Thymus (tissue), 11 donors: ENCODE results near the gene SMIM8. TPM values are rescaled to one million over a fixed set of nuclear protein-coding genes. Genes with fewer than 3 reads are reported as not detected.

Experiments used
- DNase-seq, 9 donors: peaks; one replicate each; pipeline ENCODE4 v3.0.0-alpha.2; 2013; ENCODE audit warnings: low spot score in 9 of 9, low read depth in 6 of 9, missing footprints in 1 of 9
- H3K27ac ChIP-seq, 2 donors: one replicate each; pipeline ENCODE4 v1.5.1; 2013; ENCODE audit warnings: control low read depth in 1 of 2, low read depth in 1 of 2, low read length in 1 of 2, mild to moderate bottlenecking in 1 of 2, moderate library complexity in 1 of 2
- H3K27me3 ChIP-seq, 2 donors: one replicate each; pipeline ENCODE4 v1.5.1; 2013; ENCODE audit warnings: low read length in 1 of 2; ENCODE audit not compliant: control insufficient read depth in 2 of 2, insufficient read depth in 1 of 2
- H3K36me3 ChIP-seq, 2 donors: one replicate each; pipeline ENCODE4 v1.5.1; 2013; ENCODE audit warnings: low read length in 1 of 2, mild to moderate bottlenecking in 1 of 2, moderate library complexity in 1 of 2; ENCODE audit not compliant: control insufficient read depth in 2 of 2, insufficient read depth in 2 of 2
- H3K4me1 ChIP-seq, 2 donors: one replicate each; pipeline ENCODE4 v1.5.1; 2013; ENCODE audit warnings: low read length in 2 of 2; ENCODE audit not compliant: control insufficient read depth in 2 of 2, insufficient read depth in 2 of 2
- H3K4me3 ChIP-seq, 2 donors: one replicate each; pipeline ENCODE4 v1.5.1; 2013; ENCODE audit warnings: low read length in 2 of 2, control low read depth in 1 of 2, mild to moderate bottlenecking in 1 of 2
- H3K9me3 ChIP-seq, 2 donors: one replicate each; pipeline ENCODE4 v1.5.1; 2013; ENCODE audit warnings: low read length in 1 of 2, mild to moderate bottlenecking in 1 of 2; ENCODE audit not compliant: control insufficient read depth in 2 of 2, insufficient read depth in 1 of 2
- WGBS: extraction: QIAGEN DNeasy Blood & Tissue Kit; methylation state at CpG from one replicate; pipeline ENCODE4 v1.1.7; 2013; 5-methylcytosine and 5-hydroxymethylcytosine counted together
- polyA plus RNA-seq: library from polyadenylated mRNA; stranded (reverse); fragments of 200-250 nt; gene quantifications from one replicate; pipeline ENCODE4 v1.2.3, GENCODE V29; 2013
- total RNA-seq: library from RNA; stranded (reverse); fragments of 120-200 nt; gene quantifications from one replicate; pipeline ENCODE4 v1.2.4, GENCODE V29; 2013
- donor health status: healthy.

SMIM8 gene
- total and polyA plus RNA-seq, 2 donors = 8.3 to 8.8 TPM

DNA sequence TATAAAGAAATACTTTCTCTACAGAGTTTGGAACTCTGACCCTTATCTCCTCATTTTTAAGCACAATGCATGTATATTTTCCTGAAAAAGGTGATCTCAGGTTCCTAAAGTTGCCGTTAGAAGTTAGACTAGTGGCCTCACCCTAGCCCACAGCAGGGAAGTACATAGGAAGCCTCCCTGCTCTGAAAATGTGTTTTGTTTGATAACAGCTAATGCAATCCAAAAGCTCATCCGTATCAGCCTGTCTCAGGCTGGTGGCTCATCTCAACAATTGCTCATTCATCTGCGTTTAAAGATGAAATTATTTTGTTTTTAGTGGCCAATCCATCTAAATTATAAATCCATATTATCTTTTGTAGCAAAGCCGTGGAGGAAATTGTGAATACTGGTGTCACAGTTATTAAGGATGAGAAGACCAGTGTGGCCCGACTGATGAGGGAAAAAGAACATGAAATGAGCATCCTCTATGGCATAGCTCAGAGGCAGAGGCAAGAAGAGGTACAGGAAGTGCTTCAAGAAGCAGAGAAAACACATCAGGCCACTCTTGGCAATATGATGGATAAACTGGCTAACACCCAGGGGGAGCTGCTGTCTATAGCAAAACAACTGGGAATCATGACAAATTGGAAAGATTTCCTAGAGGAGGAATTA is 42.3 kb downstream of the SMIM8 start:
- no peaks in the 10 kb centered on the region for H3K27me3 ChIP-seq
- no peaks in the 10 kb centered on the region for H3K4me1 ChIP-seq
- H3K27ac ChIP-seq = no peak overlapping the region
- no peaks in the 10 kb centered on the region for H3K36me3 ChIP-seq
- peaks cover 0 to 6% of the 10 kb centered on the region in 2 donors for H3K9me3 ChIP-seq
- WGBS = 95% methylated on average over 5 of the region's 5 CpGs
- DNase-seq = no peak
- H3K4me3 ChIP-seq = no peak overlapping the region

DNA sequence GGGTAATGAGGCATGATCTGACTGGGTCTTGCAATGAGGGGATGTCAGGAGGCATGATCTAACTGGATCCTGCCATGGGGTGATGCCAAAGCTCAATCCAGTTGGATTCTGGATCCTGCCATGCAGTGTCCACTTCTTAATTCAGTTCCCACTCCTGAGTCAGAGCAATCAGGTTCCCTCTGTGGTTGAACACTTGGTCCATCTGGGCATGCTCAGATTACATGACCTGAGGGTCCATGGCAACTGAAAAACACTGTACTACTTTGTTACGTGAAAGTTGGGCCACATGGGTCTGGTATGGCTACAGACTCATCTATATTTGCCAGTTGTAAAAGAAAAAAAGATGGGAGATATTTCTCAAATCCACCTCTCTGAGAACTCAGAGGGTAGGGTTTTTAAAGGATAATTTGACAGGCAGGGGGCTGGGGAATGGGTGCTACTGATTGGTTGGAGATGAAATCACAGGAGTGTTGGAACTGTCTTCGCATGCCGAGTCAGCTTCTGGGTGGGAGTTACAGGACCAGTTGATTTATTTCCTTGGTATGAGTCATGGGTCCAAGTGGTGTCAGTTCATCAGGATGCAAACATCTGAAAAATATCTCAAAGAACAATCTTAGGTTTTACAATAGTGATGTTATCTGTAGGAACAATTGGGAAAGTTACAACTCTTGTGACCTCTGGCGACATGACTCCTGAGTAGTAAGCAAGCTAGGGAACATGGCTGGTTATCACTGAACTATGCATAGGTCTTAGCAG is 43.9 kb downstream of the SMIM8 start:
- Histone ChIP-seq H3K9me3 (peaks cover 0 to 6% of the 10 kb centered on the region in 2 donors), H3K4me1 (no peaks in the 10 kb centered on the region), H3K4me3 (no peak overlapping the region), H3K27me3 (no peaks in the 10 kb centered on the region), H3K36me3 (no peaks in the 10 kb centered on the region), H3K27ac (no peak overlapping the region)
- DNase-seq = no peak
- WGBS = 95% methylated on average over 4 of the region's 4 CpGs

DNA sequence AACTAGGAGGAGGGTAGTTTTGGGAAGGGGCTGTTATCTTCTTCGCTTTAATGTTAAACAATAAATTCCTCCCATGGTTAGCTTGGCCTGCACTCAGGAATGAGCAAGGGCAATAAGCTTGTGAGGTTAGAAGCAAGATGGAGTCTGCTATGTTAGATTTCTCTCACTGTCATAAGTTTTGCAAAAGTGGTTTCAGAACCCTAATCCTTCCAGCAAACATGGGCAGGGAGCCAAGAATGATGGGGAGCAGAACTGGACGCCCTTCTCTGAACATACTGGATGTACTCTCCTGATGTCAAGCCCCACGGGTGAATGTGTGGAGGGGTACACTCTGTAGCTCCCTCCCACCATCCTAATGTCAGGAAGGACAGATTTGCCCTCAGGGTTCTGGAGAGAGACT is 44.5 kb downstream of the SMIM8 start:
- peaks cover 0 to 6% of the 10 kb centered on the region in 2 donors for H3K9me3 ChIP-seq
- H3K36me3 ChIP-seq = no peaks in the 10 kb centered on the region
- 92% methylated on average over 3 of the region's 3 CpGs for WGBS
- H3K27me3 ChIP-seq = no peaks in the 10 kb centered on the region
- H3K4me3 ChIP-seq = no peak overlapping the region
- no peak overlapping the region for H3K27ac ChIP-seq
- no peaks in the 10 kb centered on the region for H3K4me1 ChIP-seq
- DNase-seq = no peak

DNA sequence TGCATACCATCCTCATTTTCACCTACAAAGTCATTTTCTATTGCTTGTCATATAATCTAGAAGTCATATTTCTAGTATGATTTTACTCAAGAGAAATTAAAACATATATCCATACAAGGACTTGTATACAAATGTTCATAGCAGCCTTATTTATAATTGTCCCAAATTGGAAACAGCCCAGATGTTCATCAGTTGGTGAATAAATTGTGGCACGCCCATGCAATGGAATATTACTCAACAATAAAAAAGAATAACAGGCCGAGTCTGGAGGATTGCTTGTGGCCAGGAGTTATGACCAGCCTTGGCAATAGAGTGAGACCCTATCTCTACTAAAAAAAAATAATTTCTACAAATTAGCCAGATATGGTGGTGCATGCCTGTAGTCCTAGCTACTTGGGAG is 51.0 kb downstream of the SMIM8 start:
- no peaks in the 10 kb centered on the region for H3K36me3 ChIP-seq
- 98% methylated on average over 2 of the region's 2 CpGs for WGBS
- peaks cover 0 to 3% of the 10 kb centered on the region in 2 donors for H3K9me3 ChIP-seq
- H3K27ac ChIP-seq = no peak overlapping the region
- no peaks in the 10 kb centered on the region for H3K27me3 ChIP-seq
- H3K4me3 ChIP-seq = no peak overlapping the region
- DNase-seq = no peak
- H3K4me1 ChIP-seq = no peaks in the 10 kb centered on the region

DNA sequence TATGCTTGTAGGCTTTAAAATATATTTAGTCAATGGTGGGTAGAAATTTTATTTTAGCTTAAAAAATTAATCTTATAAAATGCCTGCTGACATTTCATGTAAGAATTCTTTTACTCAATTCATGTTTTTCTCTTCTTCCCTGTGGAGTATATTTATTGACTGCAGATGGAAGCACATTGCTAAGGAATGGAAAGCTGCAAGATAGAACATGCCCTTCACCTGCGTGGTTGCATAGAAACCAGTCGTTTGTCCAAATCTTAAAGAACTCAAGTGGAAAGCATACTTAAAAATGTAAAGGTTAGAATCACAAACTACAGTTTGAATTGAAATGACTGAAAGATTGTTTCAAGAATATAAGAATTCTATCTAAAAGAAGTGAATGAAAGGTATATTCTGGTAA is 52.9 kb downstream of the SMIM8 start:
- no peaks in the 10 kb centered on the region for H3K4me1 ChIP-seq
- H3K27ac ChIP-seq = no peak overlapping the region
- no peaks in the 10 kb centered on the region for H3K9me3 ChIP-seq
- WGBS = 94% methylated on average over 2 of the region's 2 CpGs
- H3K27me3 ChIP-seq = no peaks in the 10 kb centered on the region
- no peak for DNase-seq
- no peak overlapping the region for H3K4me3 ChIP-seq
- H3K36me3 ChIP-seq = no peaks in the 10 kb centered on the region

DNA sequence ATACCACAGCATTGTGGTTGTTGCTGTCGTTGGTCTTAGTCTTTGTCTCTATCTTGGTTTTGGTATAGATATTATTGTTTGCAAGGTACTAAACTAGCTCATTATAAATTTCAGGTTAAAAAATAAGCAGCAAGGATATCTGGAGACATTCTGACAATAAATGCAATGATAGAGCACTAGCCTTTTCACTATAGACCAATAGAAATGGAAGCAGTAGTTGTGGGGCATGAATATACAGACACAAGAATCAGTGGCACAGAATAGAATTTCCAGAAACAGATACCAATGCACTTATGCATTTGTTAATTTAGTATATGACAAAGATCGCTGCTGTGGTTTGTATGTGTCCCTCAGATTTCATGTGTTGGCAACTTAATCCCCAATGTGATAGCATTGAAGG is 54.3 kb downstream of the SMIM8 start:
- Histone ChIP-seq H3K27me3 (no peaks in the 10 kb centered on the region), H3K4me3 (no peak overlapping the region), H3K27ac (no peak overlapping the region), H3K9me3 (no peaks in the 10 kb centered on the region), H3K36me3 (no peaks in the 10 kb centered on the region), H3K4me1 (no peaks in the 10 kb centered on the region)
- DNase-seq = no peak
- 97% methylated on average over 2 of the region's 2 CpGs for WGBS

DNA sequence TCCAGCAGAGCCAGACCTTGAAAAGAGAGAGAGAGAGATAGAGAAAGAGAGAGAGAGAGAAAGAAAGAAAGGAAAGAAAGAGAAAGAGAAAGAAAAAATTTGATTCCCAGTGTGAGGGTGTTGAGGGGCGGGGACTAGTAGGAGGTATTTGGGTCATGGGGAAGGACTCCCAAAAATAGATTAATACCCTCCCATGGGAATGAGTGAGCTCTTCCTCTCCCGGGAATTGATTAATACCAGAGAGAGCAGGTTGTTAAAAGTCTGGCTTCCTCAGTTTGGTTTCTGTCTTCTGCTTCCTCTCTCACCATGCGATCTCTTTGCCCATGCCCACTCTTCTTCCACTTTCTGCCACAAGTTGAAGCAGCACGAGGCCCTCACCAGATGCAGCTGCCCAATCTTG is 56.6 kb downstream of the SMIM8 start:
- H3K9me3 ChIP-seq = no peaks in the 10 kb centered on the region
- H3K27ac ChIP-seq = no peak overlapping the region
- DNase-seq = no peak
- no peaks in the 10 kb centered on the region for H3K27me3 ChIP-seq
- no peaks in the 10 kb centered on the region for H3K36me3 ChIP-seq
- no peak overlapping the region for H3K4me3 ChIP-seq
- no peaks in the 10 kb centered on the region for H3K4me1 ChIP-seq
- 66% methylated on average over 4 of the region's 4 CpGs for WGBS

DNA sequence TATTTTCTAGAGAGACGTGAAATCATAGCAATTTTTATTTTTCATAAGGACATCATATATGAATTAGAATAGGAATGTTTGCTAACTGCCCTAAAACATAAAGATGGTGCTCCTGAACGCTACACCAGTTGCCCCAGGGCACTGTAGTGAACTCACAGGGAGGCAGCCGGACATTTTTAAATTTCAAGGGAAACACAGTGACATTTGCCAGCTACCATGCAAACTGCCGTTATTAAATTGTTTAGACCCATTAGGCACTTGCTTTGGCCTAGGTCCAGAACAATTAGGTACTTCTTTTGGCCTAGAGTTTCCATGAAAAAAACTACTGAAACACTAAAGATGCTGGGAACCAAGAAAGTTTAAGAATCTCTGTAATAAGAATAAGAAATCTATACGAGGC is 60.5 kb downstream of the SMIM8 start:
- H3K4me1 ChIP-seq = no peaks in the 10 kb centered on the region
- H3K4me3 ChIP-seq = no peak overlapping the region
- WGBS = 97% methylated on average over 5 of the region's 5 CpGs
- H3K27ac ChIP-seq = no peak overlapping the region
- DNase-seq = no peak
- no peaks in the 10 kb centered on the region for H3K9me3 ChIP-seq
- no peaks in the 10 kb centered on the region for H3K27me3 ChIP-seq
- H3K36me3 ChIP-seq = no peaks in the 10 kb centered on the region

DNA sequence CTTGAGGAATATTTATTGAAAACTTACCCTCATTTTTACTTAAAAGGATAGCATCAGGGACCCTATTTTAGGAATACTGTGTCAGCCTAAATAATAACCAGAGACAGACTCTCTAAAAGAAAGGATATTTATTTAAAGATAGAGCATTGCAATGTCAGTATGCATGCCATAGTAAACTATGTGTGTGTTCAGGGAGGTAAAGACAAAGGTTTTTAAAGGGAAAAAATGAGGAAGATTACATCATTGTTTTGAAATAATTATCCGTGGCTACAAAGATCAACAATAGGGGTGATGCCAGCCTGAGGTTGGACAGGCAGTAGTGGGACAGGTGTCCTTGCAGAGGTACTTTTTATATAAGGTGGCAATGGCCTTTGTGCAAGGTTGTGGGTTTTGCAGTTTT is 61.6 kb downstream of the SMIM8 start:
- H3K4me1 ChIP-seq = no peaks in the 10 kb centered on the region
- H3K27ac ChIP-seq = no peak overlapping the region
- no peaks in the 10 kb centered on the region for H3K9me3 ChIP-seq
- no peaks in the 10 kb centered on the region for H3K27me3 ChIP-seq
- 93% methylated on average over 1 of the region's 1 CpG for WGBS
- no peak for DNase-seq
- no peaks in the 10 kb centered on the region for H3K36me3 ChIP-seq
- H3K4me3 ChIP-seq = no peak overlapping the region
